MM.1S (cell line): ENCODE data around the gene HMX1.

Experiments used
- EZH2 ChIP-seq: fragments of 300-600 bp; sonication (generic); optimal IDR thresholded peaks from 2 replicates; pipeline ENCODE3; 2017; ENCODE audit warnings: low read depth, mild to moderate bottlenecking, antibody characterized with exemption, low read length, mixed read lengths
- EZH2phosphoT487 ChIP-seq: fragments of 300-600 bp; sonication (generic); IDR thresholded peaks from 2 replicates; pipeline ENCODE4 v1.6.1; 2018; ENCODE audit warnings: antibody characterized with exemption, low read length
- TF ChIP-seq, protein P1 (sequence below): fragments of 300-600 bp; sonication (generic); IDR thresholded peaks from 2 replicates; pipeline ENCODE4 v1.5.1; 2016; ENCODE audit warnings: antibody characterized with exemption, low read length, mixed read lengths

DNA sequence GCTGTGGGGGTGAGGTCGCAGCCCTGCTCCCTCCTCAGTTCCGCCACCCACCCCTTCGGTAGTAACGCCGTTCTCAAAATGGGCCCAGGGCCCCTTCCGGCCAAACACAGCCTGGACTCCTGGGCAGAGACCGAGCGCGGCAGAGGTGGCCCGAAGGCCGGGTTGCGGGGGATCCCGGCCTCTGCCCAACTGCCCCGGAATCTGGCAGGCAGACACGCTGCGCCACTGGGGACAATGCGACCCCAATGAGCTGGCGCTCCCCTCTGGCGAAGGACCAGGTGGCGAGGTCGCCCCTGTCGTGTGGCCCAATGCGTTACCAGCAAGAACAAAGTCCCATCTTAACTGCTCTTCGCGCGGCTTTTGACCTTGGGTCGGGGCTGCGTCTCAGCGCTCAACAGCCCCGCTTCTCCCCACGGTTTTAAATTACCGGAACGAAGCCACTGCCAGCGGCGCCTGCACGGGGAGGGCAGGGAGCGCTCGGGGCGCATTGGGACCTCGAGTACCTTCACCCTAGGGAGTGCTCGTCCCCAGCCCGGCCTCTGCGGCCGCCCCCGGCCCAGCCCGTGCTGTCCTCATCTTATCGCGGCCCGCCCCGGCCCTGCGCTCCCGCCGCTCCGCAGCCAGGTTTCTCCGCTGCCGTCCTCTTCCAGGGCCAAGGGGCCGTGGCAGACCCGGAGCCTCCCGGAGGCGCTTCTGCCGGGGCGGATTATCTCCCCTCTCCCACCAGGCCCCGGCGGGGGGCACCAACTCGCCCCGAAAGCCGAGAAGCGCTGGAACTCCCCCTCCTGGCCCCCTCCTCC, 22.2 kb upstream of the HMX1 start:
- TF ChIP-seq, protein P1, sequence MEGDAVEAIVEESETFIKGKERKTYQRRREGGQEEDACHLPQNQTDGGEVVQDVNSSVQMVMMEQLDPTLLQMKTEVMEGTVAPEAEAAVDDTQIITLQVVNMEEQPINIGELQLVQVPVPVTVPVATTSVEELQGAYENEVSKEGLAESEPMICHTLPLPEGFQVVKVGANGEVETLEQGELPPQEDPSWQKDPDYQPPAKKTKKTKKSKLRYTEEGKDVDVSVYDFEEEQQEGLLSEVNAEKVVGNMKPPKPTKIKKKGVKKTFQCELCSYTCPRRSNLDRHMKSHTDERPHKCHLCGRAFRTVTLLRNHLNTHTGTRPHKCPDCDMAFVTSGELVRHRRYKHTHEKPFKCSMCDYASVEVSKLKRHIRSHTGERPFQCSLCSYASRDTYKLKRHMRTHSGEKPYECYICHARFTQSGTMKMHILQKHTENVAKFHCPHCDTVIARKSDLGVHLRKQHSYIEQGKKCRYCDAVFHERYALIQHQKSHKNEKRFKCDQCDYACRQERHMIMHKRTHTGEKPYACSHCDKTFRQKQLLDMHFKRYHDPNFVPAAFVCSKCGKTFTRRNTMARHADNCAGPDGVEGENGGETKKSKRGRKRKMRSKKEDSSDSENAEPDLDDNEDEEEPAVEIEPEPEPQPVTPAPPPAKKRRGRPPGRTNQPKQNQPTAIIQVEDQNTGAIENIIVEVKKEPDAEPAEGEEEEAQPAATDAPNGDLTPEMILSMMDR: no peak
- TF ChIP-seq EZH2phosphoT487: no peak
- TF ChIP-seq EZH2: no peak
